Keratinocyte (primary cell): ENCODE measurements around the gene STAG1.

Experiments
- CTCF ChIP-seq, 3 experiments: IDR thresholded peaks in 1 of 3; conservative IDR thresholded peaks in 1 of 3; optimal IDR thresholded peaks in 1 of 3; 2 replicates in 2 of 3; 3 replicates in 1 of 3; pipeline versions ENCODE3 to v1.5.1; 2011; ENCODE audit warnings: low read length in 3 of 3, mild to moderate bottlenecking in 3 of 3, moderate library complexity in 2 of 3, control low read depth in 1 of 3, inconsistent platforms in 1 of 3; ENCODE audit not compliant: insufficient read depth in 2 of 3; ENCODE audit errors: extremely low read depth in 1 of 3
- EZH2 ChIP-seq: IDR thresholded peaks from one replicate; pipeline ENCODE4 v1.6.1; 2012; ENCODE audit warnings: inconsistent platforms, mild to moderate bottlenecking, low read length, moderate library complexity

- TF ChIP-seq CTCF (optimal IDR thresholded peaks at IDR 0.05 in 1 of 3, IDR thresholded peaks at IDR 0.05 in 1 of 3, conservative IDR thresholded peaks at IDR 0.05 in 1 of 3; ENCODE audit: extremely low read depth in 1 of 3, insufficient read depth in 2 of 3, low read length in 3 of 3) (no peak), EZH2 (no peak)
Measured at GRCh38 chr3:136685882-136686281, 66.3 kb downstream of the STAG1 start.
